Parathyroid adenoma (tissue), 2 donors: ENCODE data around the gene CAD.

Experiments used
- H2AFZ ChIP-seq: fragments of 300-600 bp; sonication (generic); one replicate; pipeline ENCODE4 v1.7.0; 2017; ENCODE audit warnings: antibody characterized with exemption, mild to moderate bottlenecking
- H3K27ac ChIP-seq: fragments of 300-600 bp; sonication (generic); one replicate; pipeline ENCODE4 v1.7.0; 2017
- H3K27me3 ChIP-seq: fragments of 300-600 bp; sonication (generic); one replicate; pipeline ENCODE4 v1.7.0; 2017; ENCODE audit warnings: low read length; ENCODE audit not compliant: control insufficient read depth, insufficient read depth
- H3K36me3 ChIP-seq: fragments of 300-600 bp; sonication (generic); one replicate; pipeline ENCODE4 v1.7.0; 2017; ENCODE audit warnings: low read length; ENCODE audit not compliant: control insufficient read depth, insufficient read depth
- H3K4me1 ChIP-seq: fragments of 300-600 bp; sonication (generic); one replicate; pipeline ENCODE4 v1.7.0; 2017; ENCODE audit warnings: control low read depth
- H3K4me2 ChIP-seq: fragments of 300-600 bp; sonication (generic); one replicate; pipeline ENCODE4 v1.7.0; 2017; ENCODE audit warnings: low read length
- H3K4me3 ChIP-seq: fragments of 300-600 bp; sonication (generic); one replicate; pipeline ENCODE4 v1.7.0; 2017; ENCODE audit warnings: low read depth, low read length
- H3K79me2 ChIP-seq: fragments of 300-600 bp; sonication (generic); one replicate; pipeline ENCODE4 v1.7.0; 2017; ENCODE audit warnings: control low read depth
- H3K9ac ChIP-seq: fragments of 300-600 bp; sonication (generic); one replicate; pipeline ENCODE4 v1.7.0; 2017; ENCODE audit warnings: mild to moderate bottlenecking
- H3K9me3 ChIP-seq: fragments of 300-600 bp; sonication (generic); one replicate; pipeline ENCODE4 v1.7.0; 2017; ENCODE audit warnings: low read length; ENCODE audit not compliant: control insufficient read depth
- TF ChIP-seq, protein P1 (sequence below): fragments of 300-600 bp; sonication (generic); IDR thresholded peaks from one replicate; pipeline ENCODE4 v1.7.0; 2017; ENCODE audit warnings: antibody characterized with exemption, mild to moderate bottlenecking
- donor health status: primary hyperparathyroidism.

The CAD gene

GRCh38 chr2:27211241-27211942, 5.8 kb upstream of the CAD start:
- no peaks in the 10 kb centered on the region for H3K36me3 ChIP-seq
- TF ChIP-seq, protein P1, sequence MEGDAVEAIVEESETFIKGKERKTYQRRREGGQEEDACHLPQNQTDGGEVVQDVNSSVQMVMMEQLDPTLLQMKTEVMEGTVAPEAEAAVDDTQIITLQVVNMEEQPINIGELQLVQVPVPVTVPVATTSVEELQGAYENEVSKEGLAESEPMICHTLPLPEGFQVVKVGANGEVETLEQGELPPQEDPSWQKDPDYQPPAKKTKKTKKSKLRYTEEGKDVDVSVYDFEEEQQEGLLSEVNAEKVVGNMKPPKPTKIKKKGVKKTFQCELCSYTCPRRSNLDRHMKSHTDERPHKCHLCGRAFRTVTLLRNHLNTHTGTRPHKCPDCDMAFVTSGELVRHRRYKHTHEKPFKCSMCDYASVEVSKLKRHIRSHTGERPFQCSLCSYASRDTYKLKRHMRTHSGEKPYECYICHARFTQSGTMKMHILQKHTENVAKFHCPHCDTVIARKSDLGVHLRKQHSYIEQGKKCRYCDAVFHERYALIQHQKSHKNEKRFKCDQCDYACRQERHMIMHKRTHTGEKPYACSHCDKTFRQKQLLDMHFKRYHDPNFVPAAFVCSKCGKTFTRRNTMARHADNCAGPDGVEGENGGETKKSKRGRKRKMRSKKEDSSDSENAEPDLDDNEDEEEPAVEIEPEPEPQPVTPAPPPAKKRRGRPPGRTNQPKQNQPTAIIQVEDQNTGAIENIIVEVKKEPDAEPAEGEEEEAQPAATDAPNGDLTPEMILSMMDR = no peak
- H3K4me2 ChIP-seq = peak overlapping the region; percentile 96
- no peak overlapping the region for H3K9ac ChIP-seq
- H3K4me1 ChIP-seq = peaks cover 9% of the 10 kb centered on the region
- peak overlapping the region; percentile 84 for H3K4me3 ChIP-seq
- peak overlapping the region; percentile 94 for H3K27ac ChIP-seq
- no peaks in the 10 kb centered on the region for H3K9me3 ChIP-seq
- H3K27me3 ChIP-seq = no peaks in the 10 kb centered on the region
- H3K79me2 ChIP-seq = peaks cover 2% of the 10 kb centered on the region
- peak overlapping the region; percentile 99 for H2AFZ ChIP-seq

- Histone ChIP-seq H3K79me2 (peaks cover 2% of the 10 kb centered on the region), H3K36me3 (no peaks in the 10 kb centered on the region), H3K27ac (peak within 1 kb of the TSS; percentile 94), H3K4me1 (peaks cover 9% of the 10 kb centered on the region), H3K9ac (peak within 1 kb of the TSS; percentile 77), H3K4me3 (peak within 1 kb of the TSS; percentile 84), H3K4me2 (peak within 1 kb of the TSS; percentile 96), H3K27me3 (no peaks in the 10 kb centered on the region), H3K9me3 (no peaks in the 10 kb centered on the region), H2AFZ (peak within 1 kb of the TSS; percentile 99)
- TF ChIP-seq, protein P1 = no peak
Observed at GRCh38 chr2:27211943-27212625, 5.1 kb upstream of the CAD start, which contains the start of the genes ATRAID and SLC5A6. Gene ATRAID, plus strand, starts transcription at chr2:27212041. Its CDS starts 328 bp downstream, at chr2:27212369. Gene SLC5A6, minus strand, starts transcription at chr2:27212268. Its CDS starts 4,618 bp downstream, at chr2:27207650.

DNA sequence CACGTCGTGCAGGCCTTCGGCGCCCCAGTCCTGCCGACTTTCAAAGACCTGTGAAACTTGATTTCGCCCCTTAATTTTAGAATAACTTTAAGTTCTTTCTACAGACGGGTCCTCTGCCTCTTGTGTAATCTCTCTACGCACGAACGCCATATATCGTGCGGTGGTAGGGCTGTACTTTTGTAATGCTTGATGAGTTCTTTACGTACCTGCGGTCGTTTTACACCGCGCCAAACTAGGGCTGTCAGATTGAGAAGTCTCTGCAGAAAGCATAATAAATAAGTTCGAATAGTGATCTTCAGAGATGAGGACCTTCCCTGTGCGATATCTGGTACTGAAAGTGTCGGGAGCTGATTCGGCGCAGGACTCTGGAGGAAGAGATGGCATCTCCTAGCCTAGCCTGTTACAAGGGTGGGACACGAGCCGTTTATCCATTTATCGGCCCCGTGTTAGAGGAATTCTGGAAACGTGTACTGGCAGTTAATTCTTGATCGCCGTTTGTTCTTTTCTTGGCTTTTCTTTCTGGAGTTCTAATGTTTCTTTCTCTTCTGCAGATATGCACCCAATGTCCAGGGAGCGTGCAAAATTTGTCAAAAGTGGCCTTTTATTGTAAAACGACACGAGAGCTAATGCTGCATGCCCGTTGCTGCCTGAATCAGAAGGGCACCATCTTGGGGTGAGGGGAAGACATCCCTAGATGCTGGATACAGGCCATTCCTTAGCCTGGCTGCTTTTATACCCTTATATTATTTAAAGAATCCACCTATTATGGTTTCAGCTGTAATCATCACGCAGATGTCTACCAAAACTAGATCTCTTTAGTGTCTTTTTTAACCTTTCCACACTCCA, 4.3 kb upstream of the CAD start:
- TF ChIP-seq, protein P1 = no peak
- H3K9ac ChIP-seq = peak overlapping the region; percentile 77
- no peaks in the 10 kb centered on the region for H3K36me3 ChIP-seq
- H3K79me2 ChIP-seq = peaks cover 2% of the 10 kb centered on the region
- H3K4me2 ChIP-seq = peak overlapping the region; percentile 96
- peaks cover 9% of the 10 kb centered on the region for H3K4me1 ChIP-seq
- H3K9me3 ChIP-seq = no peaks in the 10 kb centered on the region
- peak overlapping the region; percentile 94 for H3K27ac ChIP-seq
- H3K4me3 ChIP-seq = peak overlapping the region; percentile 84
- no peaks in the 10 kb centered on the region for H3K27me3 ChIP-seq
- H2AFZ ChIP-seq = peak overlapping the region; percentile 99

GRCh38 chr2:27214941-27215340, 2.2 kb upstream of the CAD start:
- TF ChIP-seq, protein P1 = no peak
- Histone ChIP-seq H3K27me3 (no peaks in the 10 kb centered on the region), H3K79me2 (peaks cover 2% of the 10 kb centered on the region), H3K27ac (no peak overlapping the region), H3K9ac (no peak overlapping the region), H3K36me3 (no peaks in the 10 kb centered on the region), H2AFZ (no peak overlapping the region), H3K4me1 (peaks cover 9% of the 10 kb centered on the region), H3K4me3 (no peak overlapping the region), H3K9me3 (no peaks in the 10 kb centered on the region), H3K4me2 (no peak overlapping the region)
